HG03139 (cell line): ENCODE measurements around the gene KRTAP12-2.
"Not testable (repeated sequence)": the region's sequence is repeated elsewhere in the genome, so short reads cannot be mapped to it uniquely, and the experiment has no call there.

ENCODE experiments used
- ATAC-seq: cut with Tn5 transposase; IDR thresholded peaks from one replicate; pipeline ENCODE4 v1.9.1; 2021; ENCODE audit not compliant: unreplicated experiment

Gene KRTAP12-2

GRCh38 chr21:44702973-44703730 is 36.4 kb upstream of the KRTAP12-2 start:
- no peak for ATAC-seq

DNA sequence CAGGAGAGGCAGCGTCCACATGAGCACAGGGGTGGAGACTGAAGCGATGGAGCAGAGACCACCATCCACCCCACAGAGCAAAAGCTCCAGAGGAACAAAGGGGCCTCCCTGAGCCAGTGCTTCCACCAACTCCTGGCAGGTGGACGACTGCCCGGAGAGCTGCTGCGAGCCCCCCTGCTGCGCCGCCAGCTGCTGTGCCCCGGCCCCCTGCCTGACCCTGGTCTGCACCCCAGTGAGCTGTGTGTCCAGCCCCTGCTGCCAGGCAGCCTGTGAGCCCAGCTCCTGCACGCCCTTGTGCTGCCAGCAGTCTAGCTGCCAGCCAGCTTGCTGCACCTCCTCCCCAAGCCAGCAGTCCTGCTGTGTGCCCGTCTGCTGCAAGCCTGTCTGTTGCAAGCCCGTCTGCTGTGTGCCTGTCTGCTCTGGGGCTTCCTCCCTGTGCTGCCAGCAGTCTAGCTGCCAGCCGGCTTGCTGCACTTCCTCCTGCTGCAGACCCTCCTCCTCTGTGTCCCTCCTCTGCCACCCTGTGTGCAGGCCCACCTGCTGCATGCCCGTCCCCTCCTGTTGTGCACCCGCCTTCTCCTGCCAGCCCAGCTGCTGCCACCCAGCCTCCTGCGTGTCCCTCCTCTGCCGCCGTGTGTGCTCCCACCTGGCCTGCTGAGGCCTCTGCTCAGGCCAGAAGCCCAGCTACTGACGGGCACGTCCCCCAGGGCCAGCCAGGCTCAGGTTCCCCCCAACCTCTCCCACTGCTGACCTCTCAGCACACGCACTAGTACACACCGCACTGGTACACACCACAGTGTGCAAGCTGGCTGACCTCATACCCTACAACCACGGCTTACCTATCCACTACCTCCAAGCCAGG is 35.6 kb upstream of the KRTAP12-2 start:
- no peak for ATAC-seq

DNA sequence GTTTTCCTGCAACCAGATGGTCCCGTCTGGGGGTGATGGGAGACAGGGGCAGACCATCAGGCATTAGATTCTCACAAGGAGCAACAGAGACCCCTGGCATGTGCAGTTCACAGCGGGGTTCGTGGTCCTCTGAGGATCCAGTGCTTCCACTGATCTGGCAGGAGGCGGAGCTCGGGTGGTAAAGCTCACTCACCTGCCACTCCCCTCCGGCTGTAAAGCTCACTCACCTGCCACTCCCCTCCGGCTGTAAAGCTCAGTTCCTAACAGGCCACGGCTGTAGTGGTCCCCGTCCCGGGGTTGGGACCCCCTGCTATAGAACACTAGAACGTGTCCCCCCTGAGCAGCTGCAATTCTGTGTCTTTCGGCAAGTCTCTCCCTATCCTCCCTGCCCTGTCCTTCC is 34.8 kb upstream of the KRTAP12-2 start:
- no peak for ATAC-seq

DNA sequence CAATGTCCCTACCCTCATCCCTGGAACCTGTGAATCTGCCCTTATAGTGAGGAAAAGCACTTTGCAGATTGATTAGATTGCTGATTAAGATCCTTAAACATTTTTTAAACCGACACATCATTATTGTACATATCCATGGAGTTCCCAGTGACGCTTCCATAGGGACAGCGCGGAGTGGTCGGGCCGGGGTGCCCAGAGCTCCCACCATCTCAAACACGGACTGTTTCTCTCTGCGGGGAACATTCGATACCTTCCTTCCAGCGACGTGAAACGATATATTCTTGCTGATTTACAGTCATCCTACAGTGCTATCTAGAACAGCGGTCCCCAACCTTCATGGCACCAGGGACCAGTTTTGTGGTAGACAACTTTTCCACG is 34.3 kb upstream of the KRTAP12-2 start:
- ATAC-seq = no peak

GRCh38 chr21:44700101-44701022 is 33.6 kb upstream of the KRTAP12-2 start:
- ATAC-seq = no peak

DNA sequence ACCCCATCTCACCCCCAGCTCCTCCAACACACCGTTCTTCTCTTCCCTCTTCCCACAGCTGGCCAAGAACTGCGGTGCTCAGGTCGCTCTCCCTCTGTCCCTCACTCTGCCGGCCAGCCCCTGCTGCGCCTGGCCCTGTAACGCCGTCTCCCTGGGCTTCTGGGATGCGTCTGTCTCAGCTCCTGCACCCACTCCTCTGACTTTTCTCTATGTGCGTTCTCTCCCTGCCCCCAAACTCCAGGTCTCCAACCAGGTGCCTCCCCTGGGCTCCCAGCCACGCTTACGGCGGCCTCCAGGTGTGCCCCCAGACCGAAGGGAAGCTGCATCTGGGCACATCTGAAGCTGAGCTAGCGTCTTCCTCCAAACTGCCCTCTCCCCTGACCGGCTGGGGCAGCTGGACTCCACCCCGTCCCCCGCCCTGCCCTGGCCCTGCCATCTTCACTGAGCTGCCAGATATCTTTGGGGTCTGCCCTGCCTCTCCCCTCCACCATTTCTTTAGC is 32.8 kb upstream of the KRTAP12-2 start:
- ATAC-seq = no peak

- ATAC-seq = no peak
These were observed 31.3 kb upstream of the KRTAP12-2 start for GRCh38 chr21:44697811-44698734.

- not testable (repeated sequence) for ATAC-seq
These were observed 30.6 kb upstream of the KRTAP12-2 start, which contains the start of gene KRTAP10-12 for GRCh38 chr21:44697172-44697810. Gene KRTAP10-12 (plus strand): TSS chr21:44697172. CDS start chr21:44697202, 30 bp downstream.

- no peak for ATAC-seq
These were observed 29.8 kb upstream of the KRTAP12-2 start for GRCh38 chr21:44696572-44696971.

GRCh38 chr21:44695641-44696040 is 28.9 kb upstream of the KRTAP12-2 start:
- ATAC-seq = no peak

DNA sequence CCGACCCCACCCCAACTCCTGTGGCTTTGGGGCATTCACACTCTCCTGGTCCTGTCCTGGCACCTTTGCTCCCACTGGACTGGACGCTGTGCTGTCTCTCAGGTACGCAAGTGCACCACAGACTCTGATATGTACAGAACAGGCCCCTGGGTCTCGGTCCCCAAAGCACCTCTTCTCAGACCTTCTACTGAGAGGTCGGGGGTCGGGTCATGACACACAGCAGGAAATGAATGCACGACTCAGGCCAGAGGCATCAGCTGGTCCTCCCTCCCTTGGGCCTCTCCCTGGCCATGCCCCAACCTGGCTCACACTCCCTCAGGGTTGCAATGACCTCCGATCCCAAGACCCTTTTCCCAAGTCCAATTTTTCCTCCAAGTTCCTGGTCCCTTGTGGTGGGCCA is 28.5 kb upstream of the KRTAP12-2 start:
- ATAC-seq = no peak

GRCh38 chr21:44694776-44695175 is 28.0 kb upstream of the KRTAP12-2 start:
- no peak for ATAC-seq

DNA sequence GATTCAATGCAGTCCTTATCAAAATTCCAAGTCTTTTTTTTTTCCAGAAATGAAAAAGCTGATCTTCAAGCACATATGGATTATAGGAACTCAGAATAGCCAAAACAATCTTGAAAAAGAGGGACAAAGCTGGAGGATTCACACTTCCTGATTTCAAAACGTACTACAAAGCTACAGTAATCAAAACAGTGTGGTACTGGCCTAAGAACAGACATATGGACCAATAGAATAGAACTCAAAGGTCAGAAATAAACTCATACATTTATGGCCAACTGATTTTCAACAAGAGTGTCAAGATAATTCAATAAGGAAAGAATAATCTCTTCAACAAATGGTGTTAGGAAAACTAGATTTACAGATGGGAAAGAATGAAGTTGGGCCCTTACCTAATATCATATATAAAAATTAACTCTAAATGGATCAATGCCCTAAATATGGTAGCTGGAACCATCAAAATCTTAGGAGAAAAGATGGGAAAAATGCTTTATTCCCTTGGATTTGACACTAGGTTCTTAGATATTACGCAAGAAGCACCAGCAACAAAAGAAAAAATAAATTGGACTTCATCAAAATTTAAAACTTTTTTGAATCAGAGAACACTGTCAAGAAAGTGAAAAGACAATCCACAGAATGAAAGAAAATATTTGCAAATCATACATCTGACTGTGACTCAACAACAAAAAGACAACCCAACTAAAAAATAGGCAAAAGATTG is 26.2 kb upstream of the KRTAP12-2 start:
- ATAC-seq = no peak

DNA sequence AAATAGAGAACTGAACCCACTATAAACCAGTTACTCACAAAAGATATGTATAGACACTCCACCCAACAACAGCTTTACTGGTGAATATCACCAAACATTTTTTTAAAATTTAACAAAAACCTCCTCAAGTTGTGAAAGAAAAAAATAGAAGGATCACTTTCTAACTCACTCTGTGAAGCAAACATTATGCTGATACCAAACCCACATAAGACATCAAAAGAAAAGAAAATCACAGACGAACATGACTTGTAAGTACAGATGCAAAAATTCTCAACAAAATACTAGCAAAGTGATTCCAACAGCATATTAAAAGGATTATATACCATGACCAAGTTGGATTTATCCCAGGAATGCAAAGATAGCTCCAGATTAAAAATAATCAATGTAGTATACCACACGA is 25.0 kb upstream of the KRTAP12-2 start:
- no peak for ATAC-seq

DNA sequence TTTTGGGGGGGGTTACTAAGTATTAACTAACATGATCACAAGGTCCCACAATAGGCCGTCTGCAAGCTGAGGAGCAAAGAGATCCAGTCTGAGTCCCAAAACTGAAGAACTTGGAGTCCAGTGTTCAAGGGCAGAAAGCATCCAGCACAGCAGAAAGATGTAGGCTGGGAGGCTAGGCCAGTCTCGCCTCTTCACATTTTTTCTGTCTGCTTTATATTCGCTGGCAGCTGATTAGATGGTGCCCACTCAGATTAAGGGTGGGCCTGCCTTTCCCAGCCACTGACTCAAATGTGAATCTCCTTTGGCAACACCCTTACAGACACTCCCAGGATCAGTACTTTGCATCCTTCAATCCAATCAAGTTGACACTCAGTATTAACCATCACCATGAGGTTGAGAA is 23.0 kb upstream of the KRTAP12-2 start:
- ATAC-seq = not testable (repeated sequence)

DNA sequence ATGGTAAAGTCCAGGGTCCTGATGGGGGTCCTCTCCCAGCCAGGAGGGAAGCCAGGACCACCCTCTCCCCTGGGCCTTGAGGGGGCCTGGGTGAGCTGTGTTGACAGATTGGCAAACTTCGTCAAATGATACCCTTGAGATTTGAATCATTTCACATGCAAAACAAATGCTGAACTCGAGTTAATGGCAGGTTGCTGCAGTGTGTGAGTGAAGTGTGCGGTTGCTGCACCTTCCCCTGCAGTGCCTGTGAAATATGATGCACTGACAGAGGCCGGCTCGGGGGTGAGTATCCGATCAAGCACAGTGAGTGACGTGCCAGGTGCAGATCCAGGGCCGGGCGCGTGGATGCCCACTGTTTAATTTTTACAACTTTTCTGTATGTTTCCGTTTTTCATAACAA is 20.9 kb upstream of the KRTAP12-2 start:
- no peak for ATAC-seq

DNA sequence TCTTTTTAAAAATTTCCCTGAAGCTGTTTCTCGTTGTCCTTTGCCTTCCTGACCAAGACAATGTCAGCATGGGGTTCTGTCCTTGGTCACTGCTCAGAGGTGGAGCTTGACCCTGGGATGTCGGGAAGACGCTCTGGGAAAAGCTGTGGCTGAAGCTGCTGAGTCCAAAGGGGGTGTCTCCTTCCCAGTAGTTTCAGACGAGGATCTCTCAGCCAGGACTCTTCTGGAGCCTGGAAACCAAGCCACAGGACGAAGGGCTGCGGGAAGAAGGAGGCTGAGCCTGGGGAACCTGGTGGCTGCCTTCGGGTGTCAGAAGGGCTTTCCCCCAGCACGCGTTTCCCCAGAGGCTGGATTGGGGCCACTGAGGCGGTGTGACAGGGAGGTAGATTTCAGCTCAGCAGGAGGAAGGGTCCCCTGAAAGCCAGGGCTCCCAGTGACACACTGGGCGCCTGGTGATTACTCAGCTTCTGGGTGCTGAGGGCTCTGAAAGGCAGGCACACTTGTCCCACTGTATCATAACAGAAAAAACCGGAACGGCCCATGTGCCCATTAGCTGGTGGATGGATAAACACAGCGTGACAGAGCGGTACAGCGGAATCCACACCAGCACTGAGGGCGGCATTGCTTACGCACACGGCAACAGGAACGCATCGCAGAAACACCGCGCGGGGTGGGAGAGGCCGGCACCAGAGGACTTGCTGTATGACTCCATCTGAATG is 20.3 kb upstream of the KRTAP12-2 start:
- no peak for ATAC-seq
